ENCODE results near the gene OSGEPL1.
A peak's percentile ranks its signal among the peaks of the same experiment; 100 is the strongest.
"Not testable (repeated sequence)": the region's sequence is repeated elsewhere in the genome, so short reads cannot be mapped to it uniquely, and the experiment has no call there.

The OSGEPL1 gene

GRCh38 chr2:189726849-189727248, 35.7 kb downstream of the OSGEPL1 start:
- DNase-seq = no peak

DNA sequence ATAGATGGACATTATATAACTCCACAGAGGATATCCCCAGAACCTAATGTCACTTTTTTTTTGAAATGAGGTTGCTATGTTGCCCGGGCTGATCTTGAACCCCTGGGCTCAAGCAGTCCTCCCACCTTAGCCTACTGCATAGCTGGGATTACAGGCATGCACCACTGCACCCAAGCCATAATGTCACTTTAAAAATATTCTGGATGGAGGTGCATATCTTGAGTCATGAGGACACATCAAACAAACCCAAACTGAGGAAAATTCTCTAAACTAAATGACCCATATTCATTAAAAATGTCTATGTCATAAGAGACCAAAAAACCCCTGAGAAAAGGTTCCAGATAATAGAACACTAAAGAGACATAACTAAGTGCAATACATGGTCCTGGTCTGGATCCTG, 36.3 kb downstream of the OSGEPL1 start:
- DNase-seq = no peak

GRCh38 chr2:189723192-189723591, 39.4 kb downstream of the OSGEPL1 start:
- DNase-seq = no peak

DNA sequence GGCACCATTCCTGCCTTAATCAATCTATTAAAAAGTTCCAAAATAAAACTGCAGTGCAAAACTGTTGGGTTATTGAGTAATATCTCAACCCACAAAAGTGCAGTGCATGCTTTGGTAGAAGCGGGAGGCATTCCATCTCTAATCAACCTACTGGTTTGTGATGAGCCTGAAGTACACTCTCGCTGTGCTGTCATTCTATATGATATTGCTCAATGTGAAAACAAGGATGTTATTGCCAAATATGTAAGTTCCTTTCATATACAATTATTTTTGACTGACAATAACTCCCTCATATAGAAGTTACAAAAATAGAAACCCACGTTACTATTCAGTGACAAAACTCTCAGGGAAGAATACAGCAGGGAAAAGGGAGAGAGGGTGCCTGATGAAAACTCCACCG, 43.0 kb downstream of the OSGEPL1 start:
- DNase-seq = no peak

GRCh38 chr2:189717593-189717992, 45.0 kb downstream of the OSGEPL1 start:
- not testable (repeated sequence) for DNase-seq

- DNase-seq = no peak
Measured at GRCh38 chr2:189709501-189710221, 52.9 kb downstream of the OSGEPL1 start.

DNA sequence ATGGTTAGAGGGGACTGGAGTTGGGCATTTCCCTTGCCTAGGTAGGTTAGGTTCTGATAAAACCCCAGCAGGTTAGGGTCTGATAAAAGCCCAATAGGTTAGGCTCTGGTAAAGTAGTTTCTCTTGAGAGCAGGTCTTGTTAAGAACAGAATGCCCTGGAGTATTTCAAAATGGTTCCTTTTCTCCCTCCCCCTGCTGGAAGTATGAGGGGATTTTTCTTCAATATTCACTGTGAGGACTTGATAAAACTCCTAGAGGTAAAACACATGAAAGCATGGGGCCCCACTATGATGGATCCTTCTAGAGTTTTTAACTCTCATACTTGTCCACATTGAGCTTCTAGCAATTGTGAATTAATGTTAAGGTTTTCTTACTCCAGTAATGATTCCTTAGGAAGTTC, 60.5 kb downstream of the OSGEPL1 start:
- DNase-seq = no peak

- no peak for DNase-seq
Measured at GRCh38 chr2:189700681-189701080, 61.9 kb downstream of the OSGEPL1 start.

- peak; percentile 42 for DNase-seq
Measured at GRCh38 chr2:189698020-189698887, 64.3 kb downstream of the OSGEPL1 start.

All from central memory CD4-positive, alpha-beta T cell (primary cell).